Measurements from ENCODE around the gene CFAP53. TPM values are rescaled to one million over a fixed set of nuclear protein-coding genes. Genes with fewer than 3 reads are reported as not detected.
A peak's percentile ranks its signal among the peaks of the same experiment; 100 is the strongest.
"Not testable (repeated sequence)": the region's sequence is repeated elsewhere in the genome, so short reads cannot be mapped to it uniquely, and the experiment has no call there.

Gene CFAP53
- total RNA-seq, 1 donor from 2014 or later, result 0.26 TPM

GRCh38 chr18:50289108-50289443 is 22.8 kb upstream of the CFAP53 start:
- Histone ChIP-seq H3K4me3 (ENCODE audit: low read depth, low read length) (no peak overlapping the region), H3K27me3 (ENCODE audit: control insufficient read depth, insufficient read depth, low read length) (no peaks in the 10 kb centered on the region), H3K36me3 (ENCODE audit: control insufficient read depth, insufficient read depth, low read length) (peaks cover 10% of the 10 kb centered on the region)
- FAIRE-seq, result no peak
- no peak for DNase-seq (ENCODE audit: low read depth)
- TF ChIP-seq CTCF (IDR thresholded peaks at IDR 0.05; ENCODE audit: insufficient read depth, low read length, severe bottlenecking), result no peak

GRCh38 chr18:50288348-50289107 is 22.2 kb upstream of the CFAP53 start:
- not testable (repeated sequence) for FAIRE-seq; DNase-seq (ENCODE audit: low read depth); H3K27me3 ChIP-seq (ENCODE audit: control insufficient read depth, insufficient read depth, low read length)
- Histone ChIP-seq H3K4me3 (ENCODE audit: low read depth, low read length) (peak overlapping the region; percentile 75), H3K36me3 (ENCODE audit: control insufficient read depth, insufficient read depth, low read length) (peaks cover 15% of the 10 kb centered on the region)

- DNase-seq (ENCODE audit: low read depth), result peak; percentile 98
- Histone ChIP-seq H3K36me3 (ENCODE audit: control insufficient read depth, insufficient read depth, low read length) (peaks cover 16% of the 10 kb centered on the region), H3K27me3 (ENCODE audit: control insufficient read depth, insufficient read depth, low read length) (no peaks in the 10 kb centered on the region), H3K4me3 (ENCODE audit: low read depth, low read length) (peak within 1 kb of the TSS; percentile 75)
- peak; percentile 55 for TF ChIP-seq CTCF (IDR thresholded peaks at IDR 0.05; ENCODE audit: insufficient read depth, low read length, severe bottlenecking)
- peak; percentile 92 for FAIRE-seq
These were observed 21.4 kb upstream of the CFAP53 start, which contains the start of gene CXXC1 for GRCh38 chr18:50287441-50288347. Gene CXXC1, minus strand, starts transcription at chr18:50287692. Its CDS starts 103 bp downstream, at chr18:50287589.

GRCh38 chr18:50287028-50287440 is 20.7 kb upstream of the CFAP53 start:
- DNase-seq (ENCODE audit: low read depth) (no peak), FAIRE-seq (no peak)
- peak overlapping the region; percentile 75 for H3K4me3 ChIP-seq (ENCODE audit: low read depth, low read length)
- no peaks in the 10 kb centered on the region for H3K27me3 ChIP-seq (ENCODE audit: control insufficient read depth, insufficient read depth, low read length)
- TF ChIP-seq CTCF (IDR thresholded peaks at IDR 0.05; ENCODE audit: insufficient read depth, low read length, severe bottlenecking), result no peak
- H3K36me3 ChIP-seq (ENCODE audit: control insufficient read depth, insufficient read depth, low read length), result peaks cover 20% of the 10 kb centered on the region

- FAIRE-seq (no peak), DNase-seq (ENCODE audit: low read depth) (peak; percentile 51)
- no peak for TF ChIP-seq CTCF (IDR thresholded peaks at IDR 0.05; ENCODE audit: insufficient read depth, low read length, severe bottlenecking)
- H3K36me3 ChIP-seq (ENCODE audit: control insufficient read depth, insufficient read depth, low read length), result peaks cover 20% of the 10 kb centered on the region
- H3K27me3 ChIP-seq (ENCODE audit: control insufficient read depth, insufficient read depth, low read length), result no peaks in the 10 kb centered on the region
- H3K4me3 ChIP-seq (ENCODE audit: low read depth, low read length), result peak overlapping the region; percentile 75
These were observed 20.2 kb upstream of the CFAP53 start for GRCh38 chr18:50286391-50287027.
